CD4-positive, alpha-beta T cell treated with Interleukin-4 for 4 hours (primary cell): ENCODE data around the gene CREBRF.
"Not testable (repeated sequence)": the region's sequence is repeated elsewhere in the genome, so short reads cannot be mapped to it uniquely, and the experiment has no call there.

Experiments used
- DNase-seq: peaks from one replicate; pipeline ENCODE4 v3.0.0-alpha.2; 2020

Gene CREBRF

DNA sequence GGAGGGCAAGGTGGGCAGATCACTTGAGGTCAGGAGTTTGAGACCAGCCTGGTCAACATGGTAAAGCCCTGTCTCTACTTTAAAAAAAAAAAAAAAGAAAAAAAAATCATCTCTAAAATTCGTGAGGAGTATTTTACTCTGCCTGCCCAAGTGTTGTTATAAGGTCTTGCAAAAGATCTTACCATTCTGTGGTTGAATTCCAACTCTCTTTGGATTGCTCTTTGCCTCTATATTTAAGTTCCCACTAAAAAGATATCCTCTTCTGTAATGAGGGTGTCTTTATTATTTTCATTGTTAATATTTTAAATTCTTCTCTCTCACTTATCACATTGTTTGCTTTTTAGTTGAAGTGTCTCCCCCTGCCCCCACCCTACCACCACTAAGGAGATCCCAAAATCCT lies 33.4 kb downstream of the CREBRF start:
- no peak for DNase-seq

DNA sequence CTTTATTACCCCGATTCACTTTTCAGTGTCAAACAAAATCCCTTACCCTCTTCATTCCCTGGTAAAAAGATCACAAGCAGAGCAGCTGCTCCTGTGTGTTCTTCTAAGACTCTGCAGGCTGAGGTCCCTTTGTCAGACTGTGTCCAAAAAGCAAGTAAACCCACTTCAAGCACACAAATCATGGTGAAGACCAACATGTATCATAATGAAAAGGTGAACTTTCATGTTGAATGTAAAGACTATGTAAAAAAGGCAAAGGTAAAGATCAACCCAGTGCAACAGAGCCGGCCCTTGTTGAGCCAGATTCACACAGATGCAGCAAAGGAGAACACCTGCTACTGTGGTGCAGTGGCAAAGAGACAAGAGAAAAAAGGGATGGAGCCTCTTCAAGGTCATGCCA lies 34.5 kb downstream of the CREBRF start:
- no peak for DNase-seq

GRCh38 chr5:173091981-173092380 lies 35.8 kb downstream of the CREBRF start:
- DNase-seq: no peak

GRCh38 chr5:173093606-173094005 lies 37.5 kb downstream of the CREBRF start:
- no peak for DNase-seq

DNA sequence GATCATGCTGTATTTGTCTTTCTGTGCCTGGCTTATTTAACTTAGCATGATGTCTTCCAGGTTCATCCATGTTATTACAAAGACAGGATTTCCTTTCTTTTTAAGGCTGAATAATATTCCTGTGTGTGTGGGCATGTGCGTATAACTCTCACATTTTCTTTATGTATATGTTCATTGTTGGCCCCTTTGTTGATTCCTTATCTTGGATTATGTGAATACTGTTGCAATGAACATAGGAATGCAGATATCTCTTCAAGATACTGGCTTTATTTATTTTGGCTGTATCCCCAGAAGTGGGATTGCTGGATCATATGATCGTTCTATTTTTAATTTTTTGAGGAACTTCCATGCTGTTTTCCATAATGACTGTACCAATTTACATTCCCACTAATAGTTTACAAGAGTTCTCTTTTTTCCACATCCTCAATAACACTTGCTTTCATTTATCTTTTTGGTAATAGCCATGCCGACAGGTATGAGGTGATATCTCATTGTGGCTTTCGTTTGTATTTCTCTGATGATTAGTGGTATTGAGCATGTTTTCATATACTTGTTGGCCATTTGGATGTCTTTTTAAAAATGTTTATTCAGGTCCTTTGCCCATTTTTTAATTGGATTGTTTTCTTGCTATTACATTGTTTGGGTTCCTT lies 38.0 kb downstream of the CREBRF start:
- no peak for DNase-seq

DNA sequence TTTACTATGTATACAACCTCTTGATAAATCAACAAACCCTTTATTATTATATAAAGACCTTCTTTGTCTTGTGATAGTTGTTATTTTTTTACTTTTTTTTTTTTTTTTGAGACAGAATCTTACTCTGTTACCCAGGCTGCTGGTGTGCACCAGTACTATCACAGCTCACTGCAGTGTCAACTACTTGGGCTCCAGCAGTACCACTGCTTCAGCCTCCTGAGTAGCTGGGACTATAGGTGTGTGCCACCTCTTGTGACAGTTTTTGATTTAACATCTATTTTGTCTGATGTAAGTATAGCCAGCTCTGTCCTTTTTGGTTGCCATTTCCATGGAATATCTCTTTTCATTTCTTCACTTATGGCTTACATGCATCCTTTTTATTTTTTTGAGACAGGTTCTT lies 42.6 kb downstream of the CREBRF start:
- DNase-seq: no peak

- no peak for DNase-seq
These were observed 43.3 kb downstream of the CREBRF start for GRCh38 chr5:173099461-173099860.

- DNase-seq: no peak
These were observed 45.1 kb downstream of the CREBRF start for GRCh38 chr5:173101245-173101644.

- DNase-seq: no peak
These were observed 47.3 kb downstream of the CREBRF start for GRCh38 chr5:173103411-173103810.

DNA sequence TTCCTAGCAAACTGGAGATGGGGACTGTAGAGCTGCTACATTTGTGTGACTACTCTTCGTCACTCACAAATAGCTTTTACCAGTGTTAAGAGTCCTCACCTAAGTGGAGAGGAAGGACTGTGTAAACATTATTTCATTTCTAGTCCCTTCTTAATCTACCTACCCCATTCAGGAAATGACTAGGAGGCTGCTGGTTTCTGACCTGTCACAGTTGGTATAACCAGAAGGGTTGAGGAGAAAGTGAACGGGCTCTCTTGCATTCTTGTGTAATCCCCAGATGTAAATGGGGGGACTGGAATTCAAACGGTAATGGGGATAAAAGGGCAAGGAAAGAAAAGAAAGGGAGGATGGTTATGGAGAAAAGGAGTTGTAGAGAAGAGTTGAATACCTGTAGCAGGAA lies 52.8 kb downstream of the CREBRF start:
- no peak for DNase-seq

GRCh38 chr5:173114536-173114935 lies 58.4 kb downstream of the CREBRF start:
- no peak for DNase-seq

DNA sequence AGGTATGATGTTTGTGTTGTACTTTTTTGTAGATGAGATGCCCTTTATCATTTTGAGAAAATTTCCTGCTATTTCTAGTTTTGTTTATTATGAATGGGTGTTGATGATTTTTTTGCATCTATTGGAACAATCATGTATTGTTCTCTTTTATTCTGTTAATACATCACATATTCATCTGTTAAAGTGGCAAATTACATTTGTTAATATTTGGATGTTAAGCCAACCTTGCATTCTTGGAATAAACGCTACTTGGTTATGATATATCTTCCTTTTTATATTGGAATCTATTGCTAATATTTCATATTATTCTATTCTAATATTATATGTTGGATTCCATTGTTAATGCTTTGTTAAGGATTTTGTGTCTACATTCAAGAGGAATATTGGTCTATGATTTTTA lies 63.6 kb downstream of the CREBRF start:
- no peak for DNase-seq

- DNase-seq: no peak
These were observed 67.3 kb downstream of the CREBRF start for GRCh38 chr5:173123416-173123815.

- not testable (repeated sequence) for DNase-seq
These were observed 76.0 kb downstream of the CREBRF start for GRCh38 chr5:173132166-173132565.

- DNase-seq: no peak
These were observed 82.6 kb downstream of the CREBRF start for GRCh38 chr5:173138707-173139106.

GRCh38 chr5:173139631-173140030 lies 83.5 kb downstream of the CREBRF start:
- DNase-seq: no peak

DNA sequence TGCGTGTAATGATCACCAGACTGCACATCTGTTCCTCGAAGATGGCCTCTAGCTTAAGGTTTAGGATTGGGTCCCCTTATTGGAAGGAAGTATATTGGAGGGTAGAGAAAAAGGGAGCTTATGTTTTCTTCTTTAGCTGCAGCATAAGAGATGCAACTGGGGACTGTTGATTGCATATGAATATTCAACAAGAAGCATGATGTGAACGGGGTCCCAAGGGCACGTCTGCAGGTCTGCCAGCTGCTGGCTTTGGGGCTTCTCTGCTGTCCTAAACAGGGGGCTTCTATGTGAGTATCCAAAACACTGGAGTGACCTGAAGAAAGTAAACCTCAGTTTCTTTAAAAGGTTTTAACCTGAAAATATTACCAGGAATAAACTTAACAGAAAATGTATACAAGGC lies 84.6 kb downstream of the CREBRF start:
- DNase-seq: no peak

- no peak for DNase-seq
These were observed 87.4 kb downstream of the CREBRF start for GRCh38 chr5:173143567-173143966.

DNA sequence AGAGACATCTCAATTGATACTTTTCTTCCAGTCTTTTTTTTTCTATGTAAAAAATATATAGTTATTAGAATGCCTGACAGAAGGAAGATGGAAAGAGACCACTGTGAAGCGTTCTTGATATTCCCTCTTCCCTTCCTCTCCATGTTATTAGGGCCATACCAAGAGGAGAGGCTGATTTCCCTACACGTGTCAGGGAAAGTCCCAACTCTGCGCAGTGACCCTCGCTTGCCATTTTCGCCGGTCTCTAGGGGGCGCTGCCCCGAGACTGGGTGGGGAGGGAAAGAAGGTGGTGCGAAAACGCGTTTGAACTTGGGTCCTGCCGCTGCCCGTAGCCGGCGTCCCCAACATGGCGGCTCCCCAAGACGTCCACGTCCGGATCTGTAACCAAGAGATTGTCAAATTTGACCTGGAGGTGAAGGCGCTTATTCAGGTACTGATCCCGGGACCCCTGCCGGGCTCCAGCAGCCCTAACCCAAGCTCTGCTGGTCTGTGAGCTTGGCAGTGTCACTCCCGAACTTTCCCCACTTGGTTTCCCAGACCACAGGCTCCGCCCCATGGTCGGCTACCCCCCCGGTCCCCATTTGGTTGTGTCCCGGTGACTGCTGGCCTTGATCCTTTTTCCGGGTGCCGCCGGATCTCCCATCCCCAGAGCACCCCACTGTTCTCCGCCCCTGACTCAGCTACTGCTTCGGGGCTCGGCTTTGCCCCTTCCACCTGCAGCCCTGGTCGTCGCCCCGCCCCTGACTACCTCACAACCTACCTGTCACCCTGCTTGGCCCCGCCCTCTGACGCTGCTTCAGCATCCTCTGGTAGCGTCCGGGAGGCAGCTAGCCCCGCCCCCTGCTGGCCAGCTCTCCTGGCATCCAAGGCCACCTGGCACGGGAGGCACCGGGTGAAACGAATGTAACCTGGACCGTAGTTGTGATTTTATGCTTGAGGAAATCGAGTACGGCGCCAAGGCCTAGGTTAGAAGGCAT lies 88.3 kb downstream of the CREBRF start, which contains the start of gene BNIP1:
Gene BNIP1 (plus strand): TSS at position 332 of the 977 bp plus-strand sequence. CDS start 15 bp downstream, at position 347.
- DNase-seq: peak; percentile 96

GRCh38 chr5:173148354-173148753 lies 92.2 kb downstream of the CREBRF start:
- DNase-seq: no peak

DNA sequence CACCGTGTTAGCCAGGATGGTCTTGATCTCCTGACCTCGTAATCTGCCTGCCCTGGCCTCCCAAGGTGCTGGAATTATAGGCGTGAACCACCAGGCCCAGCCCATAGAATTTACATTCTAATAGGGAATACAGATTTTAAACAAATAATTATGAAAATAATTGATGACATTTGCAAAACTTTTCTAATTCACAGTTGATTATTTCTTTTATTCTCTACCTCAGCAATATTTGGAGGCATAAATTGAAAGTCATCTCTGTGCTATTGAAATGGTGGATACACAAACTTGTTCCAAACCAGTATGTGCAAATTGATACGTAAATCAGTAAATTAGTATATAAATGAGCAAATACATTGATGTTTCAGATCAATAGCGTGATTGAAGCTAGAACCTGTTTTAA lies 96.4 kb downstream of the CREBRF start:
- no peak for DNase-seq

DNA sequence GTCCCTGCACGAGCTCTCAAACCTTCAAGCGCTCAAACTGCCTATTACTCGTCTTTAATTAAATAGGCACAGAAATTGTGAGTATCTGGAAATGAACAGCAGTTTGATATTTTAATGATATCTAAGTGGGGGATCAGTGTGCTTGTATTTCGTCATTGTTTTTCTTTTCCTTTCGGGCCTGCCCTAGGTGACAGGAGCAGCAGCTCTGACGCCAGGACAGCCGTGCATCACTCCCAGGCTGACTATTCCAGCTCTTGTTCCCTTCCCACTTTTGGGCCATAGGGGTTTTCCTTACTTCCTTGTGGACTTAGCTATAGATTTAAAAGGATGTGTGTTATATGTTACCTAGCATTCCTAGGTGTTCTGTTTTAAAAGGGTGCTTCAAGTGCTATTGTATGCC lies 97.7 kb downstream of the CREBRF start:
- DNase-seq: no peak

GRCh38 chr5:173154619-173155018 lies 98.5 kb downstream of the CREBRF start:
- not testable (repeated sequence) for DNase-seq

- no peak for DNase-seq
These were observed 99.8 kb downstream of the CREBRF start for GRCh38 chr5:173155912-173156311.
